ENCODE measurements around the gene SLAMF9.

The SLAMF9 gene

DNA sequence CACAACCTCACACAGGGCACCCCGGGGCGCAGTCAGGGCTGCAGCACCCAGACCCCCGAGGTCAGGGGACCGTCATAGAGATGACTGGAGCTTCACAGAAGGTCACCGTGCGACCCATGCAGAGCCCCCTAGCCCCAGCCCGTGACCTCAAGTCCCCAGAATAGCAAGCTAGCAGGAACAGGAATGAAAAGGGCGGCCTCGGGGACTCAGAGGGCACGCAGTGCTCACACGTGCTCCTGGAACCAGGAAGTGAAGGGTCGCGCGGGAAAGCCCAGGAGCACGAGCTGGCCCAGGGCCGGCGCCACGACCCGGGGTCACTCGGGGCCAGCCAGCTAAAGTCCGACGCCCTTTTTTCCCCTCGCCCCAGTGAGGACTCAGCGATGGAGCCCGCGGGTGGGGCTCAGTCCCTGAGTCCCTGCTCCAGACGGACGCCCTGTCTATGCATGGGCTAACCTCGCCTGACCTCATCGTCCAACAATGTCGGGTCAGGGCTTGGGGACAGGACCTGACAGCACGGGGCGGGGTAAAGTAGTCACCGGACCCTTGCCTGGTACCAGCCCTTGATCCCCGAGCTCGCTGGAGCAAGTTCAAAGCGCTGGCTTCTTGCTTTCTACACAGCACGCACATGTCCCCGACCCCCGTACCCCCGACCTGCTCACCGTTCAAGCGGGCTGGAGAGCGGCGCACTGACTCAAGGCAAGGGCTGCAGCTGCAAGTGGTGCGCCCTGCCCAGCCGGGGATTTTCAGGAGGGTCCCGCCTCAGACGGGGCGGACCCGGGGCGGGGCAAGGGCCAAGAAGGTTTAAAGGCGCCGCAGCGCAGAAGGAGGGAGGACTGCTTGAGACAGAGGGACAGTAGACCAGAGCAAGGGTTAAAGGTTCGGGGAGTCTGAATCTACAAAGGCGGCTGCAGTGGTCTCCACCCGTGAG lies 29.0 kb downstream of the SLAMF9 start, which contains the start of gene TAGLN2:
Gene TAGLN2, minus strand, starts transcription at position 717 of the 928 bp plus-strand sequence. CDS start 4,998 bp downstream, outside the sequence.
- peak within 1 kb of the TSS; percentile 82 for H3K4me3 ChIP-seq (ENCODE audit: low read depth, low read length)
- in situ Hi-C loops (cut with HindIII; ENCODE audit: low sequenced_read_pairs) = no loop called here
- TF ChIP-seq, protein P1, sequence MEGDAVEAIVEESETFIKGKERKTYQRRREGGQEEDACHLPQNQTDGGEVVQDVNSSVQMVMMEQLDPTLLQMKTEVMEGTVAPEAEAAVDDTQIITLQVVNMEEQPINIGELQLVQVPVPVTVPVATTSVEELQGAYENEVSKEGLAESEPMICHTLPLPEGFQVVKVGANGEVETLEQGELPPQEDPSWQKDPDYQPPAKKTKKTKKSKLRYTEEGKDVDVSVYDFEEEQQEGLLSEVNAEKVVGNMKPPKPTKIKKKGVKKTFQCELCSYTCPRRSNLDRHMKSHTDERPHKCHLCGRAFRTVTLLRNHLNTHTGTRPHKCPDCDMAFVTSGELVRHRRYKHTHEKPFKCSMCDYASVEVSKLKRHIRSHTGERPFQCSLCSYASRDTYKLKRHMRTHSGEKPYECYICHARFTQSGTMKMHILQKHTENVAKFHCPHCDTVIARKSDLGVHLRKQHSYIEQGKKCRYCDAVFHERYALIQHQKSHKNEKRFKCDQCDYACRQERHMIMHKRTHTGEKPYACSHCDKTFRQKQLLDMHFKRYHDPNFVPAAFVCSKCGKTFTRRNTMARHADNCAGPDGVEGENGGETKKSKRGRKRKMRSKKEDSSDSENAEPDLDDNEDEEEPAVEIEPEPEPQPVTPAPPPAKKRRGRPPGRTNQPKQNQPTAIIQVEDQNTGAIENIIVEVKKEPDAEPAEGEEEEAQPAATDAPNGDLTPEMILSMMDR (IDR thresholded peaks at IDR 0.05; ENCODE audit: low read depth, low read length) = no peak
- peak; percentile 96 for DNase-seq (ENCODE audit: low read depth, low spot score)

GRCh38 chr1:159924025-159924790 lies 29.8 kb downstream of the SLAMF9 start:
- TF ChIP-seq, protein P1 (IDR thresholded peaks at IDR 0.05; ENCODE audit: low read depth, low read length) = no peak
- peak; percentile 96 for DNase-seq (ENCODE audit: low read depth, low spot score)
- peak overlapping the region; percentile 82 for H3K4me3 ChIP-seq (ENCODE audit: low read depth, low read length)
- in situ Hi-C loops (cut with HindIII; ENCODE audit: low sequenced_read_pairs) = no loop called here

DNA sequence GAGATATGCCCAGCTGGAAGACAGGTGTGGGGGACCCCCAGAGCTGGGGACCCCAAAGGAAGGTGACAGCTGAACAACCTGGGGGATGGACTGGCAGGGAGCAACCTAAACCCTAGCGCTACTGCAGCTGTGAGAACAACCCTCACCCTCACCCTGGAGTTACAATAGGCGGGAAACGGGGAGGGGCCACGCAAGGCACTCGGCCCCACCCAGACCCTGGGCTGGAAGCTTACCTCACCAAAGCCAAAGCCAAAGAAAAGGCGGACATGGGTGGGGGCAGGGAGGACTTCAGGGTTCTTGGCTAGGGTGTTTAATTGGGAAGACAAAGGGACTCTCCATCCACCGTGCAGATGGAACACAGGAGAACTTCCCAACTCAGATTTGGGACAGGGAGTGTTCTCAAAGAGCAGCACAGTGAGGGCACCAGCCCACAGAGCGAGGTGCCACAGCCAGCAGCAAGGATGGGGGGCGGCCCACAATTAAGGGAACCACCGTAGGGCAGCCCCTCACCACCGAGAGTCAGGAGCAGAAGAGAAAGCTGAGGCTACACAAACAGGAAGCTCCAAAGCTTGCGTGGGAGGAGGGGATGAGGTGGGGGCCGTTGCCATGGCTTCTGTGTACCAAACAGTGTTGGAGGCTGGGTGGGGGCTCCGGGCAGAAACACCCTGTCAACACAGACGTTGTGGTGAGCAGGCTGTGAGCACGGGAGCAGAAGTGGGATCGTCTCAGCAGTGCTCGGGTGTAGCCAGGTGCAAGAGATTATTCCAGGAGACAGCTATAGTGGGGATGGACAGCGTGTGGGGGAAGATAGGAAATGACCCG lies 30.6 kb downstream of the SLAMF9 start:
- in situ Hi-C loops (cut with HindIII; ENCODE audit: low sequenced_read_pairs) = no loop called here
- TF ChIP-seq, protein P1 (IDR thresholded peaks at IDR 0.05; ENCODE audit: low read depth, low read length) = no peak
- H3K4me3 ChIP-seq (ENCODE audit: low read depth, low read length) = peak overlapping the region; percentile 82
- peak; percentile 93 for DNase-seq (ENCODE audit: low read depth, low spot score)

DNA sequence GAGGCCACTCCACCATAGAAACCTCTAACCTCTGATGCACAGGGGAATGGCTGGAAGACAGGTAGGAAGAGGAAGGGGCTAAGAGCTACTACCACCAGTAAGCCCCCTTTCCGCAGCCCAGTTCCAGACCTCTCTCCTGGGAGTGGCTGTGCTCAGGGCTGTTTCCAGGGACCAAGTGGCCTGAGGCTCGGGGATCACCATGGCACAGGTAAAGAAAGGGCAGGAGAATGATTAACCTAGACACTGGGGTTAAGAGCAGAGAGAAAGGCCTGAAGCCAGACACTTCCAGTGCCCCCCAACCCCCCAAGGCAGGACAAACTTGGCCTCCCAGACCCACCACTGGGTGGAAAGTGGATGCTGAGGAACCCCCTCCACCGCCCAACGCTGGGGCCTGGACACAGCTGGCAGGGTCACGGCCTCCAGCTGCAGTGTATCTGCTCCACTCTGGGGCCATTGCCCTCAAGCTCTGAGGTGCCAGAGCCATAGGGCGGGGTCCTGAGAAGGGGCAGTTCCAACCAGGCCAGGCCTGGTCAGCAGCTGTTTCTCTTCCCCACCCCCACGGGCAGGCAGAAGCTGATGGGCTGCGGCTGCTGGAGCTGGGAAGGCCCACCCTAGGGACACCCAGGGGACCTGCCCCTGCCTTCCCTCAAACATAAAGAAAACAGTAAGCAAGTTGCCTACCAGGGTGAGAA lies 31.4 kb downstream of the SLAMF9 start:
- TF ChIP-seq, protein P1 (IDR thresholded peaks at IDR 0.05; ENCODE audit: low read depth, low read length) = no peak
- H3K4me3 ChIP-seq (ENCODE audit: low read depth, low read length) = peak overlapping the region; percentile 82
- in situ Hi-C loops (cut with HindIII; ENCODE audit: low sequenced_read_pairs) = no loop called here
- DNase-seq (ENCODE audit: low read depth, low spot score) = no peak

DNA sequence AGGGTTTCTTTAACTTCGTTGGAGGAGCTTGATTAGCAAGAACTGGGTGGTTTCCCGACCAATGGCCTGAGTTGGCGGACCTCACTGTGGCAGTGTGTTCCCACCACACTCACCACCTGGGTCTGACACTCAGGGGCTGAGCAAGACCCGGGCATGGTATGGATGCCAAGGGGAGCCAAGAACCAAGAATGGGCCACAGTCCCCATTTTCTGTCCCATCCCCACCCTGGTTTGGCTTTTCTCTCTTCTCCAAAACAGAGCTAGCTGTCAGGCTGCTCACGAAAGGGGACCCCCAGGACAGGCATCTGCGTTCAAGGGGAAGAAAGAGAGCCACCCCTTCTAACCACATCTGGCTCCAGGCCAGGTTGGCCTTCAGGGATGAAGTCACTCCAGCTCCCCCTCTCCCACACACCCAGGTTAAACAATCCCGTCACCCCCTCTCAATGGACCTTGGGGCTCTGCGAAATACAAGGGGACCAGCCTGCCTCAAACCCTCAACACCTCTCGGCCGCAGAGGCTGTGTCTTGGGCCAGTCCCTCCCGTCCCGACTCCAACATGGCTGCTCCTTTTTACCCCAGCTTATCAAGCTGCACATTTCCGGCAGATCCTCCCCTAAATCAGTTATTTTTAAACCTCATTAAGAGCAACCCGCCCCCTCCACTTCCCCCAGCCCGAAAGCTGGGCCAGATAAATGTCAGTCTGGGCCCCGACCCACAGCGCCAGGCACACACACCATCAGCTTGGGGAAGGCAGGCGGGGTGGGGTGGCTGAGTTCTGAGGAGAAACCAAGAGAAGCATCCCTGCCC lies 32.1 kb downstream of the SLAMF9 start:
- no peak for DNase-seq (ENCODE audit: low read depth, low spot score)
- TF ChIP-seq, protein P1 (IDR thresholded peaks at IDR 0.05; ENCODE audit: low read depth, low read length) = no peak
- in situ Hi-C loops (cut with HindIII; ENCODE audit: low sequenced_read_pairs) = no loop called here
- peak overlapping the region; percentile 82 for H3K4me3 ChIP-seq (ENCODE audit: low read depth, low read length)
